NCI-H748 (cell line): ENCODE measurements around the gene ENOX1.
"Not testable (repeated sequence)": the region's sequence is repeated elsewhere in the genome, so short reads cannot be mapped to it uniquely, and the experiment has no call there.

Experiments used
- DNase-seq: peaks from one replicate; lab custom pipeline; 2025; ENCODE audit not compliant: unreplicated experiment; lab: John Stamatoyannopoulos, UW

ENOX1 gene

DNA sequence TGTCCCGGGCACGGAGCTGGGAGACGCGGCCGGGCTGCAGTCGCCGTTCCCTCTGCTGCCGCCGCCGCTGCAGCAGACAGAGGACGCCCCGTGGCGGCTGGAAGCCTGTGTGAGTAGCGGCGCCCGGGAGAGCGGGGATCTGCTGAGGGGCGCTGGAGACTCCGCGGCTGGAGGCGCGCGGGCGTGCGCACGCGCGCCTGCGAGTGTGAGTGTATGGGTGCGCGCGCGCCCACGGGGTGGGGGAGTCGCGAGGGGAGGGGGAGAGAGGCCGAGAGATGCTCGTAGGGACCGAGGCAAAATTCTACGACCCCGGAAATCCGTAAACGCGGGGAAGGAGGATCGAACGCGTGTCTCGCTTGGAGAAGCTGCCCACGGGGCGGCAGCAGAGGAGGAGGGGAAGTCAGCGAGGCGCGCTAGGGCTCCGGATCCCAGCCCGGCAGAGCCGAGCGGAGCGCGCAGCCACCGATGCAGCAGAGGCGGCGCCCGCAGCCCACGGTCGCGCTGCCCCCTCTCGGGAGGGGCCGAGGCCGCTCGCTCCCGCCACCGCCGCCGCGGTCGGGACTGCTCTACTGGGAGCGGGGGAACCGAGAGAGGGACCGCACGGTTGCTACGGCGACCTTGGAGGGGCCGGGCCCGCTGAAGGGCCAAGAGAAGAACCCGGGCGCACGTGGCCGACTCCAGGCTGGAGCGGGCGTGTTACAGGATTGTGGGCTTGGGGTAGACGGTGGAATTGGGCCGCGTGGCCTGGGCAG lies at the start of gene ENOX1:
TSS of gene ENOX1 (minus strand) at position 207 of the 752 bp plus-strand sequence.
- DNase-seq: peak; percentile 83

DNA sequence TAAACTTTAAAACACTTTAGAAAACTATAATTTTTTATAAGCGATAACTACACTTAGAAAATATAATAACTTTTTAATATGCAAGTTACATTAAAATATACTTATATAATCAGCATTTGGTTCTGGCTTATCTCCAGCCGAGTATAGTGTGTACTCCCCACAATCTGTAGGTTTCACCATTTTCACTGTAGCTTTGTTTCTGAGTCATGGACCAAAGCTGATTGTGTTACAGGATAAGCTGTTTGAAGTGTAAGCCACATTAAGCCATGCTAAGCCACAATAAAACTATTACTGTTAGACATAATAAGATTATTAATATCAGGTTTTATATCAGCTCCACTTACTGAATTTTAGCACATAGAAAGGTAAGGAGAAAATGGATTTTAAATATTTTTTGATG lies 48.9 kb upstream of the ENOX1 start:
- DNase-seq: no peak

DNA sequence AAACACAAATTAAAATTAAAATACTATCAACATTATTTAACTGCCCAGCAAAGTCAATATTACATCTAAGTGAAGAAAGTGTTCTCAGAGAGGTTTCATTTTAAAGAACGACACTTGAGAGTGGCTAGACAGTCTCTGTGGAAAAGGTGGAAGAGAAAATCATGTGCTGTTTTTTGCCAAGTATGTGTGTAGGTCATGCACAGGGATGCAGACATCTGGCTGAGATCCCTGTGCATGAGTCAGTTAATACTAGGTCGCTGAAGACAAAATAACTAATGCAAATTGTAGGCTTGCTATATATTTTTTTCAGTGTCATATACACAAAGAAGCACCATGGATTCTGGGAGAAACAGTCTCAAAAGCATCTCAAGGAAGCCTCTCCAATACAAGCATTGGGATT lies 44.3 kb upstream of the ENOX1 start:
- no peak for DNase-seq

DNA sequence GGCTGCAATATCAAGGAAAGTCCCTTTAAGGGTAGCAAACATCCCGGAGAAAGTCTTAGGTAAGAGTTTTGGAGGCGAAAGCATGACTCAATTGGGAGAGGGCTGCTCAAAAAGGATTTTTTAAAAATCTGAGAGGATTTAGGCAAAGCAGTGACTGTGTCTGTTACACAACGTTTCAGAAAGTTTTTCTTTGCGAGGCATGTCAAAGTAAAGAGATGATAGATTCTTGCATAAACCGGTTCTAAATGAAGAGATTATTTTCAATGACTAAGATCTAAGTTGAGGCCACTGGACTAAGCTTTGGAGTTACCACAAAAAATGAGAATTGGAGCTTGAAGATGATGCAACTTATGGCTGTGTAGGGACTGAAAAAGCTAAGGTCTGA lies 43.7 kb upstream of the ENOX1 start:
- no peak for DNase-seq

DNA sequence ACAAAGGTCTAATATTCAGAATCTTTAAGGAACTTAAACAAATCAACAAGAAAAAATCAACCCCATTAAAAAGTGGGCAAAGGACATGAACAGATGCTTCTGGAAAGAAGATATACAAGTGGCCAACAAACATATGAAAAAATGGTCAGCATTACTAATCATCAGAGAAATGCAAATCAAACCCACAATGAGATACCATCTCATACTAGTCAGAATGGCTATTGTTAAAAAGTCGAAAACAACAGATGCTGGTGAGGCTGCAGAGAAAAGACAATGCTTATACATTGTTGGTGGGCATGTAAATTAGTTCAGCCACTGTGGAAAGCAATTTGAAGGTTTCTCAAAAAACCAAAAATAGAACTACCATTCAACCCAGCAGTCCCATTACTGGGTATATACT lies 37.9 kb upstream of the ENOX1 start:
- DNase-seq: not testable (repeated sequence)

DNA sequence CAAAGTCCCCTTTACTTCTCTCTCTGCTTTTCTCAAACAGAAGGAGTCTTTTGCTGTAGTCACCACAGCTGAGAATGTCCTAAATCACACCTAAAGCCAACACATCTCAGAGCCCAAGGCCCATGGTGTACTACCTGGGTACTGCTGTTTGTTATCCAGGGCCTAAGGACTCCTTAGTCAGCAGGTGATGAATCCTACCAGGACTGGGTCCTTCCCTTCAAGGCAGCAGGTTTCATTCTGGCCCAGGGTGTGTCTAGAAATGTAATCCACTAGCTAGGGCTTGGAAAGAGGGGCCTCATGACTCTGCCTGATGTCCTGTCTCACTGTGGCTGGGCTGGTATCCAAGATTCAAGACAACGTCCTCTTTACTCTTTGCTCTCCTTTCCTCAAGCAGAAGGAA lies 36.2 kb upstream of the ENOX1 start:
- DNase-seq: no peak

DNA sequence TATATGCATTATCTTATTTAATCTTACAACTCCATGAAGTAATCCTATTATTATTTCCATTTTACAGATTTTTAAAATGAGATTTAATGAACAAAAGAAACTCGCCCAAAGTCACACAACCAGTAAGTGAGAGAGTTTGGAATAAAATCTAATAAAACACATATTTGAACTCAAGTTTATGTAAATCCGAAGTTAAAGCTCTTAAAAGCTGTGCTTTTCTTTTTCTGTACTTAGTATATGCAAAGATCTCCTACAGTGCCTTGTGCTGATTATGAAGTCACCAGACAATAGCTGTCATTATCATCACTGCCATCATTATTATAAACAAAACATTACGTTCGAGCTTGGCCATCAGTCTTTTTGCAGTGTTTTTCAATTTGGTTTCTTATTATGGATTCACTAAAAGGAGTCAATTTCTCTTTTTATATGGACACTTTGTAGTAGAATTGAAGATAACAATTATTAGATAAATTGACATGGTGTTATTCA lies 29.7 kb upstream of the ENOX1 start:
- DNase-seq: no peak

DNA sequence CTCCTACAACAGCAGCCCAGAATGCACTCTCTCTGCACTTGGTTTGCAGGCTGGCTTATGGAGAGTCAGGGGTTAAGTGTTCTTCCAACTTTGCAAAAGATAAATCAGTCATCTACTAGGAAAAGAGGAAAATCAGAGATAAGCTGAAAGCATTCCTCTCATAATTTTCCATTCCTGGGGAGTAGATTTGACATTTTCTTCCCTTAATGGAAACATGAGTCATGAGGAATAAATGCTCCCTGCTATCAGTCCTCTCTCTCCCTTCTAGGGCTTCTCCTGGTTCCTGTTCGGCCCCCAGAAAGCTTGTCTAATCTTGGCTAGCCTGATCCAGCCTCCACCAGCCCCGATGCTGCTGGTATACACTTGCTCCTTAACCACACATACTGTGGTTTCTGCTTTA lies 28.4 kb upstream of the ENOX1 start:
- no peak for DNase-seq

DNA sequence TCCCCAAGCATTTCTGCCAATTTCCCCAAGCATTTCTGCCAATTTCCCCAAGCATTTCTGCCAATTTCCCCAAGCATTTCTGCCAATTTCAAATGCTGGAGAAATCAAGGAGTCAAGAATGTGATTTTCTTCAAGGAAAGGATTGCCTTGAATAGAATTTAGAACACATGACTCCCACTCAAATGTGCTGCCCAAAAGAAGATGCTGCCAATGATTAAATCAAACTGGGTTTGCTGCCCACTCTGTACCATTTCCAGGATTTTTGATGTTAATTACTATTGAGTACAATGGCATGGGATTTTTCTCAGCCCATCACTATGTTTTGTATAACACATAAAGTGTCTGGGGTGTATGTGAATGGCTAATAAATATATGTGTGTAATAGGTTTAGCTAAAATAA lies 21.9 kb upstream of the ENOX1 start:
- DNase-seq: no peak

DNA sequence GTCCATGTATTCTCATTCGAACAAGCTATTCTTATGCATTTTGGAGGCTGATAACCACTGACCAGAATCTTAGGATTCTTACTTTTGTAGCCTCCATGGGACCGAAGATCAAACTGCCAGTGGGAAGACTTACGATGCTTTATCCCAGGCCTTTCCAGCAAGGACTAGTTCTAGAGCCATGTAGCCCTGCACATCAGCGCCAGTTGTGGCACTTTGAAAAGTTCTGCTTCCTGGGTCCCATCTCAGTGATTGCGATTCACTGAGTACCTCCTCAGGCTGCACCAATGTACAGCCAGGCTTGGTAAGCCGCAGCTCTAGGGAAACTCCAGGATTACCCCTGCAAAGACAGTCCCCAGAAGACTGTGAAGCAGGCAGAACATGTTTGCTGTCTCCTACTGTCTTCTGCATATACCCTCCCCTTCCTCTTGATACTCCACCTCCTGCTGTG lies 18.9 kb upstream of the ENOX1 start:
- no peak for DNase-seq

DNA sequence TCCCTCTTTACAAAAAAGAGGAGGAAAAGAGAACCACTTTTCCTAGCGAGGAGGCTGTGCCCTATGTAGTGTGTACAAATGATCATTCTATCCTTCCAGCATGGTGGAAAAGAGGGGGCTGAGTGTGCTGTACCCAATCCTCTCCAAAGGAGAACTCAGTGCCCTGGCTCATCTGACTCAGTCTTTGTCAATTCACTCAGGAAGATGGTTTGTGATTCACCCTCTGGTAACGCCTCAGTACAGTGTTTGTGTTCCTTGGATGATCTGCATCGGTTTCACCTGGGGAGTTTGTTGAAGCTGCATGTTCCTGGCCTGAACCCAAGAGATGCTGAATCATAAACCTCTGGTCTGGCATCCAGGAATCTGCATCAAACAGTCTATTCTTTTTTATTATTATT lies 18.3 kb upstream of the ENOX1 start:
- peak; percentile 23 for DNase-seq

DNA sequence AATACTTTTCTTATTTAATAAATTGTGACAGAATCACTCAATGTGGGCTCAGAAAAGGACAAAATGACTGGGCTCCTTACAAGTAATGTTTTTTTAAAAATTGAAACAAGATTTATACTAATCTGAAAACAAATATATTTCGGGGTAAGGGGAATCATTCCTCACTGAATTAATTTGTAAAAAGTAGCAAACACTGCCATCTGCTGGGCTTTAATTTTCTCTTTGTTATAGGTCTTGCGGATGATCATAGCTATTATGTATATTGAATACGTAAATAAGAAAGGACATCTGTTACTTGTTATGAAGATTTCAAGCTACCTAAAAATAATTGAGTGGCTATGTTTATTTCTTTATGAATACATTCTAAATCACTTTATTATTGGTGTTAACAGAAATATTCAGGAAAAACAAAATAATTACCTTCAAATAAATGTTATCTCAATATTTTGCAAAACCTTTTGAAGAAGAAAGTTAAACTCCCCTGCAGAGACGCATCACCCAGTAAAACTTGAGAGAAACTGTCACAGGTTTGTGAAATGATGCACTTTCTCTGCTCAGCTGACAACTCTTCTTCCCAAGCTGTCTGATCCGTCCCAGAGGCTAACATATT lies 17.8 kb upstream of the ENOX1 start:
- peak; percentile 79 for DNase-seq

DNA sequence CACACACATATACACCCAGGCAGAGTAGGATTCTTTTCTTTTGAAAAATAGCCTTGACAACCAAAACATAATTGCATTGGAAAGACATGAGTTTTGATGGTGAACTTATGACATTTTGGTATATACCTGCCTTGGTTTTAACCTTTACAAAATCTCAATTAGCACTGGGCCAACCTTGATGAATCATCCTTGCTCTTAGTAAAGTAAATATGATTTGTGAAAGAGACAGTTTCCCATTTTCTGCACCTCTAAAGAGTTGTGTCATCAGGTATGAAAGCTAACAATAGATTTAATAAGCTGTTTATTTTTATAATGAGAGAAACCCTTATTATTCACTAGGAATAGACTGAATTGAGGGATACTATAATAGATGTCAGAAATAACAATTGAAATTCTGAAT lies 15.7 kb upstream of the ENOX1 start:
- DNase-seq: peak; percentile 69

DNA sequence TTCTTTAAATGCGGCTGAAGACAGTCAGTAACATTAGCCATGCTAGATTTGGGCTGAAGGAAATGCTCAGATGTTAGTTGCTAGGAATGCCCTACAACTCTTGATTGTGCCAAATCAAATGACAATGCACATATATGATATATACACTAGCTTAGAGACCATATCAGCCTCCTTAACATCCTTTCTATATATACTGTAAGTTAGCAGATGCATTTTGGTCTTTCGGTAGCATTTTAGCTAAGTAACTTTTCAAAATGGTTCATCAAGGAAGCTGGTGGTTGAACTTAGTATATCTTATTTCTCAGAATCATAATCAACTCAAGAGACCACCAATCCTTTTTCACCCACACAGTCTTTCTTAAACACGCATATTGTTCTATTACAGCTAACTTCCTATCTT lies 14.1 kb upstream of the ENOX1 start:
- no peak for DNase-seq

DNA sequence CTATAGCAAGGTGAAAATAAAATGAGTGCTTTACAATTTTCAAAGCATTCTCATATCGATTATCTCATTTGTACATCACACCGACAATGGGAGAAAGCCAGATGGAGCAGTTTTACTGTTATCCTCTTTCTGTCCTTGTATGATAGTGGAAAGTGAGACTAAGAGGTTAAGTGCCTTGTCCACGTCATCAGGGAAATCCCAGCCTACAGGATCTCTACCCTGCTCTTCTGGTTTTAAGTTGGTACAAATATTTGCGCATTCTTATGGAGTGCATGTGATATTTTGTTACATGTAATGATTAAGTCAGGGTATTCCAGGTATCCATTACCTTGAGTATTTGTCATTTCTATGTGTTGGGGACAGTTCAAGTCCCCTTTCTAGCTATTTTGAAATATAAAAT lies 12.4 kb upstream of the ENOX1 start:
- peak; percentile 28 for DNase-seq

DNA sequence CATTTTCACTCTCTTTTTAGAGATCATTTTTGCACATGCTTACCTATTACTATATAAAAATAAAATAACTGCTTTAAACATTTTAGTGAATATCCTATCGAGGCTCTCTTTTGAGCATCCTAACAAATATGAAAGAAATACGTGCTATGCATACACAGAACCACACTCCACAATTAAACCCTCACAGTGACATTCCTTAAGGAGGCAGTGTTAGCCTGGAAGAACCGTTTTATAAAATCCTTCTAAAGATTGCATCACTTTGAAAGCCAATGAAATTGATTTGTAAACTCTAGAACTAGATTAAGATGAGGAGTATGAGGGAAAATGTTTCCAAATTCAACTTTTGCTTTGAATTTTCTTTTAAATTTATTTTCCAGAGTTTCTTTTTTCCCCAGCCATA lies 11.1 kb upstream of the ENOX1 start:
- DNase-seq: no peak

DNA sequence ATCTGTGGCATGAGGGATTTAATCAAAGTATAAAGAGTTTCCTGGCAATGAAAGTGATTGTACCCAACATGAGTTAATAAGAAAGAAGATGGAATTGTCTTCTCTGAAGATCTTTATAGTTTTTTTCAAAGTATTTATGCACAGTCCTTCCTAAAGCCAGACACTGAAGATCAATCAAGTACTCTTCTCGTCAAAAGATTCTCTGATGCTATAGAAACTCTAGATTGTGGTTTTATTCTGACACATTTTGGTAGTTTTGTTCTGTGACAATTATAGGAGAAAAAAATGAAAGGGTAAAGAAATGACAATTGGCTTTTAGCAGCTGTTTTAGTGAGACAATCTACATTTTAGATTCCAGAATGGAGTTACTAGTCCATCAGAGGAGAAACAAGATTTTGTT lies 10.4 kb upstream of the ENOX1 start:
- DNase-seq: no peak

DNA sequence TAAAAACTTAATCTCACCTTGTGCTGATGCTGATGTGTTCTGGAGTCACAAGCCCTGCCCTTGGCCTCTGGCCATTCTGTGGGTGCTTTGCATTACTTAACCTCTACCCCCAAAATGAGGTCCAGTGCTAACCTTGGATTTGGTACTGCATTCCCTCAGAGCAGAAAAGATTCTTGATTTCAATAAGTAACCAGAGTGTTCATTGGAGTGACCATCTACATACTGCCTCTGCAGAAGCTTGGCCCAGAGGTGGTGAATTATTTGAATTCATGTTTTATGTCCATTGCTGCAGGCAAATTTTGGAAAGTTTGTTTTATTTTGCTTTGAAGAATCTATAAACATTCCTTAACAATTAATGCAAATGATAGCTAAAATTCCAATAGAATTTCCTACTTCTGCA lies 7.6 kb upstream of the ENOX1 start:
- no peak for DNase-seq

DNA sequence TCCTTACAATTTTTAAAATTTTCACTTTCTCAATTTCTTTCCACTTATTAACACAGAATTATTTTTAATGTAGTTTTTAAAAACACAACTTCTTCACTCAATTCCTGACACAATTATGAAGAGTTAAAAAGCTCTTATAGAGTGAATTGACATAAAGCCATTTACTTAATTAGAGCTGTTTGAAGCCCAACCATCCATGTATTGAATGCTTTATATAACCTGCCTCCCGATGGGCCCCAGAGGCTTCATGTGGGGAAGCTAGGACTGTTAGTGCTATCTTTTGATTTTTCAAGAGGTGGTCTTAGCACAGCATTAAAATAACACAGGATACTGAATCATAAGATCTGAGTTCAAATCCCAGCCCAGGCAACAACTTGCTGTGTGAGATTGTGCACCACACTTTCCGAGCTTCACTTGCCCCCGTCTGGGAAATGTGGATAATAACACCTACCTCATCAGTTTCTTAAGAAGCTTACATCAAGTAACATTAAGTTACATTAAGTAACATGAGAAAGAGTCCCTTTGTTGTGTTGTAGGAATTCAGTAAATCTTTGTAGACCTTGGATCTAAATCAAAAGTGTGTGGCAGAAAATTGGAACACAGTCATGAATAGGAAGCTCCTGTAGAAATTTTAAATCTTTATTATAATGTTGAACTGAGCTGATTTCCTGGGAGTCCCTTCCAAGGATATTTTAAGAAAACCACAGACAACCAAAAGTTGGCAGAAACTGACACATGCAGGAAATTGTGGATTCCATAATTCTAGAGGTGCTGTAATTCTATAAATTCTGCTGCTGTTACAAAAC lies 5.5 kb upstream of the ENOX1 start:
- DNase-seq: peak; percentile 58

DNA sequence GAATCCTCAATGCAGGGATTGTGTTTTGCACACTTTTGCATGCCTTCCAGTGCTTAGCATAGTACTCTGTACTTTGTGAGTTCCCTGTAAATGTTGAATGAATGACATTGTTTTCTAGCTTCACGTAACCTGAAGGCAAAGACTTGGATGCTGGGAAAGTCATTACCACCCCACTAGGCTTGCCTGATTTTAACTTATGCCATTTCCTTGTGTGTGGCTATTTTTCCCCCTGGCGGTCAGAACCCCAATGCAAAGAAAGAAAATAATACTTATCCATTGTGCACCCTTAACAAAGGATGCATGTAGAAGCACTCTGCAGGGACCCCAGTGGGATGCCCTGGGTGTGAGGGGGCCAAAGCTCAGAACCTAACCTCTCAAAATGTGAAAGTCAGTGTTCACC lies 1.2 kb upstream of the ENOX1 start:
- DNase-seq: peak; percentile 57

DNA sequence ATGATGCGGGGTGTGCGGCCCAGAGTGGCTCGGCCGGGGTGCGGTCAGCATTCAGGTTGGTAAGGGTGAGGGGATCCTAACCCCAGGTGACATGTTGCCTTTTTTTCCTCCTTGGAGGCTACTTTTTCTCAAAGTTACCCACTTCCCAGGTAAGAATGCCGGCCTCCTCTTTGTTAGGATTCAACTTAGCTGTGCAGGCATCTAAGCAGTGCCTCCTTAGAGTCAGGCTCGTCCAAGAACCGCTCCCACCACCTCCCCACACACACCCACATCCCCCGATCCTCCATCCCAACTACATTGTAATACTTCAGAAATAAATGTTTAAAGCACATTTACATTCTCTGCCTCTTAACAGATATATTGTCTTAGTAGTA lies 733 bp upstream of the ENOX1 start:
- no peak for DNase-seq

DNA sequence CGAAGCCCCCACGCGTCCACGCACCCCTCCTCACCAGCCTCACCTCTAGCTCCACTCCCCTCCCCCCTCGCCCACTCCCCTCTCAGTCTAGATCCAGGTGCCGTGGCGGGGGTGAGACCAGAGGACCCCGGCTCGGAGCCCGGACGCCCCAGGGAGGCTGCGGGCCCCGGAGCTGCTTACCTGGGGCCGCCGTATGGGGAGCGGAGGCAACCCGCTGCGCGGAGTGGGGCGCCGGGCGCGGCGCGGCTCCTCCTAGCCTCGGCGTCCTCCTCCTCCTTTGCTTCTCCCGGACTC lies 353 bp downstream of the ENOX1 start:
- no peak for DNase-seq
